Measurements from ENCODE around the gene CAMK2G.

CAMK2G gene

DNA sequence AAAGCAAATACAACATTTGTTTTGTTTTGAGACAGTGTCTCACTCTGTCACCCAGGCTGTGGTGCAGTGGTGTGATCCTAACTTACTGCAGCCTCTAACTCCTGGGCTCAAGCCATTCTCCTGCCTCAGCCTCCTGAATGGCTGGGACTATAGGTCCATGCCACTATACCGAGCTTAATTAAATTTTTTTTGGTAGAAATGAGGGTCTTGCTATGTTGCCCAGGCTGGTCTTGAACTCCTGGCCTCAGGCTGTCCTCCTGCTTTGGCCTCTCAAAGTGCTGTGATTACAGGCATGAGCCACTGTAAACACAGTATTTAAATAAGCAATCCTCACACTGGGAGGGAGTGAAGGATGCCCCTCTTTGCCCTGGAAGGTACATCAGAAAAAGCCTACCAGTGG, 4.0 kb upstream of the CAMK2G start:
- no peak for DNase-seq

DNA sequence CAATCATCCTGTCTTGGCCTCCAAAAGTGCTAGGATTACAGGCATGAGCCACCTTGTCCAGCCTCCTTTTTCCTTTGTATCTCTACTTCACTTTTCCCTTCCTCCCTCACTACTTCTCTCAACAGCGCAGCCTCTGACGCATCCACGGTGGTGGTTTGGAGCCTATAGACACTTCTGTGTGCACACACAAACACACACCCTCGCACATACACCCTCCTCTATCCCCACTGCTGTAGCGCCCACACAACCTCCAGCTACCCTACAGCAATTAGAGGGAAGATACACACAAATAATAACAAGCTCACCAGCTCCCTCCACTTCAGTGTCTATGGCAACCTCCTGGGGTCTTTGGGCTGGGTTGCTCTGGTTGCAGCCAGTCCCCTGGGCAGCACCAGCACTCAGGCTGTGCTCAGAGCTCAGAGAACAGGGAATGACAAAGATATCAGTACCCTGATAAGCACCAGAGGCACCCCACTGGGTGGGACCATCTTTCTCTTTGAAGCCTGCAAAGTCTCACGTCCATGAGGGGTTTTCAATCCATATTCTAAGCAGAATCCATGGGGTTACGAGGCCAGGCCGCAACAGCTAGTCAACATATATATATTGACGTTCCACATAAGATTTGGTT, 3.3 kb upstream of the CAMK2G start:
- DNase-seq = no peak

DNA sequence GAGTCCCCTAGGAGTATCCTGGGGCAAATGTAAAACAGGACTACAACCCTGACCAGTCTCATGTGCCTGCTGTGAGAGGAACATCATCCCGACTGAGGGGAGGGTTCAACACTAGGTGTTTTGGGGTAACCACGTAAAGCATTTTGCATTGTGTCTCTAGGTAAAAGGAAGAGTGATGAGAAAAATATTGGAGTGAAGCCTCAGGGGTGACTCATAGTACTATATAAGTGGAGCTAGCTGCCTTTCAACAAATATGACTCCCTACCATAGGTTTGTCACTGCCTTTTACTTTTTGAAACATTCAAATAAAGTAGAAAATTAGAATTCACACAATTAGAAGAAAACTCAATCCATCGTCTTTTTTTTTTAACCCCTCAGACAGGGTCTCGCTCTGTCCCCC, 2.6 kb upstream of the CAMK2G start:
- DNase-seq = no peak

DNA sequence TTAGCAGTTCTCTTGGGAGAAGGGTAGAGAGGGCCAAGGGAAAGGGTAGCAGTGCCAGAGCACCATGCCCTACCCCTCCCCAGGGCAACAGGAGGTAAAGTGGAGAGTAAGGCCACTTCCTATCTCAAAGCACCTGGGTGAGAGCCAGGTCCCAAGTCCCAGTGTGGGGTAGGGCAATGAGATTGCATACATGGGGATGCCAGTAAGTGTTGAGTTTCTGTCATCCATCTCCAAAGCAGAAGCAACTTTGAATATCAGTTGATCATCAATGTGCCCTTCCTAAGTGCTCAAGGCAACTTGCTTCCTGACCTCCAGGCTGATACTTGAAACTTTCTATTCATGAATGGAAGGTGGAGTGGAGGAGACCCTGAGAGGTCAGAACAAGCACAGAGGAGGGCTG, 2.2 kb upstream of the CAMK2G start:
- no peak for DNase-seq

DNA sequence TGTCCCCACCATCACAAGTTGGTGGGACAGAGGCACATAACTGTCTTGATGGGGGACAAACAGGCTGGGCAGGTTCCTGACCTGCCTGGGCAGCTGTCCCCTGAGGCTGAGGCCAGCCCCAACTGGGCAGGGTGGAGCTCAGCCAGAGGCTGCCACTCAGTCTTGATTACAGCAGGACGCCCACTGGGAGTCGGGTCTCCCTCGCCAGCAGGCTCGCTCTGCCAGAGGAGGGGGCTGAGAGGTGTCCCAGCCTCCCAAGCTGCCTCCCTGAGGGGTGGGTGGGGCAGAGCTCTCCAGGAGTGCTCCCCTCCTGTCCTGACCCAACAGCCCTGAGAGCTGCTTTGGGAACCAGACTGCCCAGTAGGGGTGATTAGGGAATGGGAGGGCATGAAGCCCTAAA, 1.8 kb upstream of the CAMK2G start:
- DNase-seq = no peak

DNA sequence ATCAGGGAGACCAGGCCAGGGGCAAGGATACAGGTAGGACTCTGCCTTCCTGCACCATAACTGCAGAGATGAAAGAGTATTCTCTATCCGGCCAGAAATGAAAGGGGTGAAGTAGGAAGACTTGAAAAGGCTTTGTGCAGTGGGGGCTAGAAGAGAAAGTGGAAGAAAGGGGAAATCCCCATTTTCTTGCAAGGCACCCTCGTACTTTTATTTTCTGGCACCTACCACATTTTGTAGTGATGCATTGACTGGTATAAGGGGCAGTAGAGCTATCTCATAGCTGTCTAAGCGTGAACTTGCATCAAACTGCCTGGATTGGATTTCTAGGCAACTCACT, 752 bp upstream of the CAMK2G start:
- no peak for DNase-seq

DNA sequence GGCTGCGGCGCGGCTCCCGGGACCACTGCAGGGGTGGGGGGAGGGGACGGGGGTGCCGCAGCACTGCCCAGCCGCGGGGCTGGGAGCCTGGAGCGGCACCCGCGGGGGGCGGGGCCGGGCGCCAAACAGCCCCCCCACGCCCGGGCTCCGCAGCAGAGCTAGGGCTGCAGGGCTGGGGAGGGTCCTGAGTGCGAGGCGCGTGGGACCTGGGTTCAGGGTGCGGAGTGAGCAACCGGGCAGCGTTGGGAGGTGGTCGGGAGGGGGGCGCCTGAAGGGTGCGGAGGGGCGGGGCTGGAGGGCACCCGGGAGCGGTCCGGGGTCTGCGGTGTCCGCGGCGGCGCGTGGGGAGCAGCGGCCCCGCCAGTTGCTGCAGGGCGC, 528 bp downstream of the CAMK2G start:
- DNase-seq = no peak

DNA sequence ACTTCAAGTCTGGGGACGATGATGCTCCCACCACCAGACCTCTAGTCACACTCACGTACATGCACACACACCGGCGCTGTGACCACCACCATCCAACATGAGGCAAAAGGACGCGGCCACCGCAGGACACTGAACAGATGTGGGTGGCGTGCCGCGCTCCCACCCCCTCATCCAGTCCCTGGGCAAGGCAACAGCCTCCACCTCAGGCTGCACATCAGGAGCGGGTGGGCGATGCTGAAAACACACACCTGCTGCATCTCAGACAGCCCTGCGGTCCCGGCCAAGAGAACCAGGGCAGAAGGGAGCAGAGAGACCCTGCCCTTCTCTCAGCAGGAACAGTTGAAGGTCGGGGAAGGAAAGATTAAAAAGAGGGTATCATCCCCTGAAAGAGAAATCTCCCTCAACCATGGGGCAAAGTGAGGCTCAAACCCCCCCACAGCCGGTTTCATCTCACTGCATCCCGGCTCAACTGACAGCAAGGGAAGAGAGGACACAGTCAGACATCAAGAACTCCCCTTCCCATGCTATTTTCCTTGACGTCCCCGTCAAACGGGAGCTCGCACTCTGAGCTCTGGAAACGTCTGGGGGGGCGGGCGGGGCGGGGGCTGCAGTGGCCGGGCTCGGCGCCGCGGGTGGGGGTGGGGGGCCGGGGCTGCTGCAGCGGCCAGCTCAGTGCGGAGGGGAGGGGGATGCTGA, 1.1 kb downstream of the CAMK2G start:
- DNase-seq = no peak

DNA sequence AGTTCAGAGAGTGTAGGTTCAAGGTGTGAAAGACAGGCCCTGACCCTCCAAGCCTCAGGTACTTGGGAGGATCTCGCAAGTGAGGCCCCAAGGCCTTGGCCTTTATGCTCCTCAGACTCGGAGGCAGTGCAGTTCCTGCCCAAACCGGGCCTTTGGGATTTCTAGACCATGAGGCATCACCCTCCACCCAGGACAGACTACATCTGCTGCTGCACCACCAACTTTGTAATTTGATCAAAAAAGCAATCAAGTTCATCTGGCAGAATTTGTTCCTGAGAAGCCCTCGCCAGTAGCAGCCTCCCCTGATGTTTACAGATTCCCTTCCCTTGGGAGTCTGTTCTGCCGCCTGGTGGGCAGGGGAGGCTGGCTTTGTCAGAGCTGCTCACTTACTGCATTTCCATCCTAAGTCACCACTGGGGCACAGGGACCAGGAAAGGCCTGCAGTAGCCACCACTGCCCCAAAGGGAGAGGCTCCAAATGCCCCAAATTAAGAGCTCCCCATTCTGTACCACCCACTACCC, 2.1 kb downstream of the CAMK2G start:
- no peak for DNase-seq

DNA sequence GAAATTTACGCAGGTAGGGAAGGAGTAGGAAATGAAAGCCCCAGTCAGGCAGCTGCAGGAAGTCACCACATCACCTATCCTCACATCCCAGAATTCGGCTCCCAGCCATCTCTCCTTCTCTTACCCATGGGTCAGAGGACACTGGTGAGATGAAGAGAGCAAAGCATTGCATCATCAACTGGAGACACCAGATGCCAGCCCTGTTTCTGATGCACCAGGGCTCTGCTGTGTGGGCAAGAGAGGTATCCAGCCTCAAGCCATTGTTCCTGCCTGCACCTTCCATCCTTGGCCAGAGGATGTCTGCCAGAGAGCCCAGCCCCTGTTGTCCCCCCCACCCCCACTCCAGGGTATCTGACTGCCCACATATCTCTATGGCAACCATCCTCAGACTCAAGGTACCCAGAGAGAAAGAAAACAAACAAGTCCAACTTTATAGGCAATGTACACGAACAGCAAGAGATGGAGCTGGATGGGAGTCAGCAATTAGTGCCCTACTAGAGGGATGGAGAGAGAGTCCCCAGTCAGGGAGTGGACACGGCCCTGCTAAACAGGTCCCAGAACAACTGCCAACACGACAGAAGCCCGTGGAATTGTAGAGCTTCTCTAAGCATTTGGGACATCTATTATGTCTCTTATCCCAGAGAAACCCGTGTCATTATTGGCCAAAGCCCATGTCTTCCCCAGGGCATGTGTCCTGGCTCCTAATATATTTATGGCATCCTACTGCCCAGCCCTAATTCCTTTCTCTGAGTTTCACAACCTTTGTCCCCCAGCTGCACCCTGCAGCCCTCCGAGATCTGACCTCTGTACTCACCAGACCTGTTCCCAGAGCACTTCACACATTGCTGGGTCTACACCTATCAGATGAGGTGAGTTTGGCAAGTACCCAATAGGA, 2.8 kb downstream of the CAMK2G start:
- DNase-seq = no peak

DNA sequence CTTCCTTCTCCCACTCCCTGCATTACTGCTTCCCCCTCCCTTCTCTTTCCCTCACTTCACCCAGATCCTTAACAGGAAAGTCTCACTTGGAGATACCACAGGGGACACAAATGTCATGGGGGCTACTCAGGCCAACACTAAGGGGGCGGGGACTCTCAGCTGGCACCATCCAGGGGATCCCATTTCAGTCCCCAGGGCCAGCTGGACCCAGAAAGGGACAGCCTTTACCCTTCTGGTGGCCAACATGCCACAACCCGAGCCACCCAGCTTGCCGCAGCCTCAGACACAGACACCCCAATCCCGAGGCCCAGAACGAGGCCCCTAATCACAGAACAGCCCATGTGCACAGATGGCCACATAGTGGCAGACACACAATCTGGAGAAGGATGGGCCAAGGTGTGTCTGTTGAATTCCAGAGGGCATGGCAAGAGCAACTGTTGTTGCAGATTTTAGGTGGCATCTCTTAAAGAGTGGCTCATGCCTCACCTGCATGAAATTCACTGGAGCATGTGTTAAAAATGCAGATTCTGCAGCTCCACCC, 5.6 kb downstream of the CAMK2G start:
- DNase-seq = no peak

DNA sequence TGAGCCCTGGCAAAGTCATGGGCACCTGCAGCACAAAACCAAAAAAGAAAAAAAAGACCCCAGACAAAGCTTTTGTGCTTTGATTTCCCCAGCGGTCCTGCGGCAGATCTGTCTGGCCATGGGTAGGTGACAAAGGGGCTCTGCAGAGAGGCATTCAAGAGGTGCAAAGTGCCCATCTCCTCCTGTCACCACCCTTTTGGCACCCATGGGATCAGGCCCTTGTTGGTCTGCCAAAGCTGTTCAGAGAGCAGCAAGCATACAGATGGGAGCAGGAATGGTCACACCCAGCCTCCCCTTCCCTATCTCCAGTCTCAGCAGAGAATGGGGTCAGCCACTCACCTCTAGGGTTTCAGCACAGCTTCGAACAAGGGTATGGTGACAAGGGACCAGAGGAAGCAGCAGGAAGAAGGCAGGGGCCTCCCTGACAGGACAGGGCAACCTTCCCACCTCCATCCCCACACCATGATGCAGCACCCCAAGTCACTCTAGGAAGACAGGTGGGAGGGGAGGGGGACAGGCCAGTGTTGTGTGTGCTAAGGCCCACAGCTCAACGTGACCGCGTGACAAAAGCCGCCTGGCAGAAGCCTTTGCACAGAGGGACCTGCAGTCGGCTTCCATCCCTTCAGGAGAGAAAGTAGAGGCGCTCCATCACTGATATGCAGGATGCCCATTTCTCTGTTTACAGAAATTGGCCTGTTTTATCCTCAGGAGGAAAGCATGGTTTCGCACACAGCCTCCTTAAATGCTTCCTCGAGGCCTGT, 6.3 kb downstream of the CAMK2G start:
- DNase-seq = no peak

DNA sequence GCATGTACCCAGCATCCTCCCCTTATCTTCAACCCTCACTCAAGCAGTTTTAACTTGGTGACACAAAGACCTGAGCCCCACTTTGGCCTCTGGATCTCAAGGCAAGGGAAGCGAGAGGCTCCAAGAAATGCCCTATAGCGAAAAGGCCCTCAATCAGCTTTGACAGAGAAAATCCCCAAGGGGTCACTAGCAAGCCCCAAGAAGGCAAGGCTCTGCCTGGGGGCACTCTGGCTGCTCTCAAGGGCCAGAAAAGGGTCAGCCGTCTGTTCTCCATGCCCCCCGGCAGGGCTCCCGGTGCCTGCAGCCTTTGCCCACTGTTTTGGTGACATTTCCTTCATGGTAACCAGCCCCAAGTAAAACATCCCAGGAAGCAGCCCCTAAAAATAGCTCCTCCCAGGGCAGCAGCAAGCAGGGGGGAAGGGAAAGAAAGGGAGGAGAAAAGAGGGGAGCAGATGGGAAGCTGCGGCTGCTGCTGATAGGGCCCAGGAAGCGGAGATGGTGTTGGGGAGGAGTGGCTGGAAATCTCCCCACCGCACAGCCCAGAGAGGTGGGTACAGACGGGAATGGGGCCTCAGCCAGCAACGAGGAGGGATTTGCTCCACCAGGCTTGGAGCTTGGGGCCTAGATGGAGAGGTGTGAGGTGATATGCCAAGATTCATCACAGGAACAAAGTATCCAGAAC, 7.1 kb downstream of the CAMK2G start:
- no peak for DNase-seq

DNA sequence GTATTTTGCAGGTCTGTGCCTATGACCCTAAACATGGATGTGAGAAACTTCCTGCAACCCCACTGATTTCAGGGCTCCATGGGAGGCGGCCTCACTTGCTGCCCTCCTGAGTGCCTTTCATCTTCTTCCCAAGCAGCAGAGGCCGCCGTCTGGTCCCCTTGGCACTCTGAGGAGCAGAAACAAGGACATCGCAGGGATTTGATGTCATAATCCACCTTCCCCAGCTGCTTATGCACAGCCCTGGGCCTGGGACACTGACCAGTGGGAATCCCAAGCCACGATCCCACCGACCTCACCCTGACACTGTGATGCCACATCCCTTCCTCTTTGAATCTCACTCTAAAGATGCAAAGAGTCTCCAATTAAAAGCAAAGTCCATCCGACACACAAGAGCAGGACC, 7.7 kb downstream of the CAMK2G start:
- DNase-seq = no peak

DNA sequence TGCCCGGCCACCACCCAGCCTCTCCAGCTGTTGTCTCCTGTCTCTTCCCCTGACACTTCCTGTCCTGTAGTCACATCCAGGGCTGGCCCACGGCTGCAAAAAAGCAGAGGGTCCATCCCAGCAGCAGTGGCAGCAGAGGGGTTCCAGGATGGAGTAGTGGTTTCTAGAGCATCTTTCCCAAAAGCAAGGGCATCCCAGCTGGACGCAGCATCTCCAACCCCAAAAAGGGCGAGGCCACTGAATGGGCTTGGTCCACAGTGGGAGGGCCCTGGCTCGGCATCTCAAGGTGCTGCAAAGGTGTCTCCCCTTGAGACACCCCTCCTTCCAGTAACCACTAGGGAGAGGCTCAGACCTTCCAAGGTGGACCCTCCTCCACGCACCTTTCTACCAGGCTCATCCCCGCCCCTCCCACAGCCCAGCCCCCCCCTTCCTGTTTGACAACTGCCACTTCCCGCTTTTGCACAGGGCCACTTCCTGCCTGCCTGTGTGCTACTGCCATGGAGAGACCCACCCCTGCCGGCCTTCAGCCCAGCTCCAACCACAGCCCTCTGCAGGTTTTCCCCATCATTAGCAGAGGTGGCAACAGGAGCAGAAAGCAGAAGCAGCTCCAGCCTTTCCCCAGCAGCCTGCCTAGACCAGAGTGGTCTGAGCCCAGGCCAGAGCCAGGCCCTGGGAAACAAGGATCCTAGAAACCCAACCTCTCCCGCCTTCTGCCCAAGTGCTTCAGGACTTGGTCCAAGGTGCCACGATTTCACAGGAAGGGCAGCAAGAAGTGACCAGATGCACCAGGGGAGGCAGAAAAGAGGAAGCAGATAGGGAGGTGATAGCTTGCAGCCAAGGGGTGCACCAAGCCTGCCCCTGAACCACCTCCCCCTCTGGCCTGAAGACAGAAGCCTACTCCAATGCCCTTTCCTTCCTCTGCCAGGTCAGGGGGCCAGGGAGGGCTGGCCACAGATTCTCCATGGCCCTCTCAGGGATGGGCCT, 8.6 kb downstream of the CAMK2G start:
- DNase-seq = no peak

DNA sequence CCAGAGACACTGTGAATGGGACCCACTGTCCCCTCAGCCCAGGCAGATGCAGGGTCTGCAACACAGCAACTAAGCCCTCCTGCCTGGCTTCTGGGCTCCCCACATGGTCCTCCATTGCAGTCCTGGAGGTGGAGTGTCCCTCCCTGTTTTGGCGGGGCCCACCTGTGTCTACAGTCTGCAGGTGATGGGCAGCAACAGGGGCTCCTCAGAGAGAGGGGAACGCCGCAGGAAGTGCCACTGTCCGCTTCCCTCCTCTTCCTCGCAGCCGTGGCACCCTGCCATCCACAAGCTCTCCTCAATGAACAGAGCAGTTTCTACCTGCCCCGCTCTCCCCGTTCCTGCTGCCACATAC, 9.3 kb downstream of the CAMK2G start:
- DNase-seq = no peak

DNA sequence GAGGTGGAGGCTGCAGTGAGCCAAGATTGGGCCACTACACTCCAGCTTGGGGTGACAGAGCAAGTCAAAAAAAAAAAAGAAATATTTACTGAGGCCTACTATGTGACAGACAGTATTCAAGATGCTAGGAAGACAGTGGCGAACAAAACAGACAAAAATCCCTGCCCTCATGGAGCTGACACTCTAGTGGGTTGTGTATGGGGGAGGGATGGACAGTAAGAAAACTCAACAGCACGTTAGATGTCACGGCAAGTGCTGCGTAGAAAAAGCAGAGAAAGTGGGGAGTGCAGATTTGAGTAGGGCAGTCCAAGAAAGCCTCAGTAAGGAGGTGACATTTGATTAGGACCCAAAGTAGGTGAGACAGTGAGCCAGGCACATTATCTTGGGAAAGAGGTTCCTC, 10.1 kb downstream of the CAMK2G start:
- no peak for DNase-seq

DNA sequence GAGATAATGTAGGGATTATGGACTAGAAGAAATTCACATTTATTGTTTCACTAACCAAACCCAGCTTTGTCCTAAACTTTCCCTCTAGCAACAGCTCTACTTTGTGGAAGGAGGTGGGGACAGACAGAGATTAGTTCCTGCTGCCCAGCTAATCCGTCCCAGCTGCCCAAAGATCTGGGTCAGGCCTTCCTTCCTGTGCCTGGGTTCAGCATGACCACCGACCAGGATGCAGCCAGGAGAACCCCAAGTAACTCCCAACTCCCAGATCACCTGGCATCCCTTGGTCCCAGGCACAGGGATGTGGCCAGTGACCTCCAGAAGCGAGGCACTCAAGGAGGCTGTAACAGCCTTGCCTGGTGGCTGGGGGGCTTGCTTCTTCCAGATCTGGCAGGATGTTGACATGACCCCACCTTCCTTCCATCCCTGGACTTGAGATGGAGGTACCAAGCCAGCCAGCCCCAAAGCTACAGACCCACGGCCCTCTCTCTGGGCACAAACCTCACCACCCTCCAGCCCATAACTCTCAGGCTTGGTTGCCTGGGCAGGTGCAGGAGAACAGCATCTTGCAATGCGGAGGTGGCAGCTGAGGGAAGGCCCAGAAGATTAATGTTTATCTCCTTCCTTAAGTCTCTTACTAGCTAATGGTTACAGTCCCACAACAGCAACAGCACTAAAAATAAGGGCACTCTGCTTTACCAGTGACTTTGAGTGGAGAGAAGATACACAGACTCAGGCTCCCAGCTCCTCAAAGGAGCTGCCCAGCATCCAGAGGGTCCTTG, 11.1 kb downstream of the CAMK2G start:
- DNase-seq = no peak

DNA sequence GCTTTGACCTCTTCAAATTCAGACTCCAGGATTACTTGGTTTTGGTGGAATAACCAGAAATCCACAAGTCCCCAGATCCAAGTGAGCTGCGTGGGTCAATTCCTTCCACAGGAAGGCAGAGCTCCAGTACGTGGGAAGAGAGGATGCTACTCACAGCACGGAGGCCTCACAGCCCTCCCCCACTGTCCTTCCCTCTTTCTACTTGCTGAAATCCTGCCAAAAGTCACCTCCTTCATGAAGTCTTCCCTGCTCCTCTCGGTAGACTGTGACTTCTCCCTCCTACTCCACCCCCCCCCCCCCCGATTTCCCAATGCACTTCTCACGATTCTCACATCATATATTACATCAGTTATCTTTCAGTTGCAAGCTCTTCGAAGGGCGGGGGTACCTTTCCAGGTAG, 12.3 kb downstream of the CAMK2G start:
- DNase-seq = no peak

DNA sequence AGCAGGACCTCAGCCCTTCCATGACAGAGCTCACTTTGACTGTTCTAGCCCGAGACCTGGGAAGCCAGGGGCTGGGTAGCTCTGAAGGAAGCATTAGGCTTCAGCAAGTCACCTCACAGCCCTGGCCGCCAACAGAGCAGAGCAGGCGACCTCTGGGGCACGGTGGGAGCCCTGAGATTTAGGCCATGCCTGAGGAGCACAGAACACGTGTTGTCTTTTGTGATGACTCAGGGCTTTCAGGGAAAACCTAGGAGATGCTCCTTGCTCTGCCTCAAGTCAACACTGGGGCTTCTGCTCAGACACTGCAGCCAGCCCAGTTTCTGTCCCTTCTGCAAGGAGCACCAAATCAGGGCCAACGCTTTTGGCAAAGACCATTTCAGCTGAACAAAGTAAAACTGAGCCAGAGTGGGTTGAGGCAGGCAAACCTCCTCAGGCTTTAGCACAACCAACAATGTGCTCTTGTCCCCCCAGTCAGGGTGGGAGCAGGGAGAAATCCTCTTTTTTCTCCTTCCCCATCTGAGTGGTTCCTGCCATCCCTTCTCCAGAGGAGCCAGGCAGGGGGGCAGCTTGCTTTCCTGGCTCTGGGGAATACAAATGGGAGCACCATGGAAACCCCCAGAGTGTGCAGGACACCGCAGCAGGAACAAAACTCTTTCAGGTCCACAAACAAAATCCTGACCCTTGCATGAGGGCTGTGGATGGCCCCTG, 14.4 kb downstream of the CAMK2G start:
- no peak for DNase-seq

Data from NCI-H2227 treated with DMSO at 0.1 percent for 48 hours (cell line).